G401 (cell line): ENCODE measurements around the gene SUGP1. TPM values are rescaled to one million over a fixed set of nuclear protein-coding genes. Genes with fewer than 3 reads are reported as not detected.
A peak's percentile ranks its signal among the peaks of the same experiment; 100 is the strongest.
"Not testable (repeated sequence)": the region's sequence is repeated elsewhere in the genome, so short reads cannot be mapped to it uniquely, and the experiment has no call there.

Experiments
- DNase-seq: peaks from one replicate; pipeline ENCODE4 v3.0.0-alpha.2; 2015; ENCODE audit warnings: low spot score
- in situ Hi-C: cut with HindIII; loops from 2 replicates; pipeline ENCODE4 v1.10.0; 2016; ENCODE audit warnings: low sequenced_read_pairs, mixed read lengths
- total RNA-seq: library from RNA; depleted of rRNA; stranded (reverse); fragments of >200 nt; shearing (Covaris generic); gene quantifications from 2 replicates; pipeline ENCODE4 v1.2.3, GENCODE V29; 2014; rRNA removed

The SUGP1 gene
- total RNA-seq, 1 experiment from 2014 or later, result 65.6 TPM

GRCh38 chr19:19256072-19256969 is 64.0 kb downstream of the SUGP1 start:
- in situ Hi-C loops, result loop anchor here (10.0 kb wide), 1 partner anchor 62 kb away; the partner anchor contains the start of genes BORCS8 and RFXANK

GRCh38 chr19:19253409-19253808 is 66.9 kb downstream of the SUGP1 start:
- DNase-seq, result not testable (repeated sequence)
- in situ Hi-C loops, result loop anchor here (10.0 kb wide), 1 partner anchor 59 kb away; the partner anchor contains the start of genes BORCS8 and RFXANK

More at GRCh38 chr19:19256072-19256969, 64.0 kb downstream of the SUGP1 start:
- no peak for DNase-seq

DNA sequence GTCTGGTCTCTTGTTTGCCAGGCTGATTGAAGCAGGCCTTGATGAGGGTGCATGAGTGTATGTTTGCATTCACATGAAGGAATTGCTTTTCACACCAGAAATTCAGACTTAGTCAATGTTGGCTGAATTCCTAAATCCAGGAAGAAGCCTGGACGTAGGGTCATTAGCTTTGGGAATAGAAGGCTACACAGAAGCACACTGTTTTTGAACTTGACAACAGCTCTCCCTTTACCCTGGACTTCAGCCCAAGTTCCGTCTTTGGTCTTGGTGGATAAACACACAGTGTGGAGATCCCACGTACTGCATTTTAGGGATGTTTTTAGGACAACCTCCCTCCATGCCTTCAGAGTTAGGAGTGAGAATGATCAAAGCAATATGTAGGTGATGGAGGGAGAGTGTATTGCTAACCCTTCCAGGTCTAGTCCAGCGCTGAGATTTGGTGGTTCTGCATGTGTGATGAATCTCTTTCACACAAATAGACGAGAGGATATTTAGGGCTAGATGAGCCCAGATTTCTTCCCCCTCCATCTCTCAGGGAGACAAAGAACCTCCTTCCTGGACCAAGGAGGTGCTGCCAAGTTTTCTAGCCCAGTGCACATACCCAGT is 70.0 kb downstream of the SUGP1 start:
- no peak for DNase-seq
- in situ Hi-C loops, result loop anchor here (10.0 kb wide), 1 partner anchor 55 kb away; the partner anchor contains the start of genes BORCS8 and RFXANK

- no peak for DNase-seq
- in situ Hi-C loops, result no loop called here
Observed at GRCh38 chr19:19240476-19240875, 79.8 kb downstream of the SUGP1 start.

DNA sequence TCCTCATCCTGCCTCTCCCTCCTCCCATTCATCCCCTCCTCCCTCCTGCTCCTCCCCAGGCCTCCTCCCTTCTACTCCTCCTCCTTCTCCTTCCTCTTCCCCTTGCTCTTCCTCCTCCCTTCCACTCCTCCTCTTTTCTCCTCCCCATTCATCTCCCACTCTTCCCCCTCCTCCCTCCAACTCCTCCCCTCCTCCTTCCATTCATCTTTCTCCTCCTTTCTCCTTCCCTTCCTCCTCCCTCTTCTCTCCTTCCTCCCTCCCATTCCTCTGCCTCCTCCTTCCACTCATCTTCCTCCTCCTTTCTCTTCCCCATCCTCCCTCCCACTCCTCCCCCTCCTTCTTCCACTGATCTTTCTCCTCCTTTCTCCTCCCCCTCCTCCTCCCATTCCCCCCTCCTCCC is 80.6 kb downstream of the SUGP1 start:
- no peak for DNase-seq
- in situ Hi-C loops, result no loop called here

GRCh38 chr19:19238126-19238894 is 82.0 kb downstream of the SUGP1 start:
- in situ Hi-C loops, result no loop called here
- no peak for DNase-seq

GRCh38 chr19:19236173-19236572 is 84.1 kb downstream of the SUGP1 start:
- no peak for DNase-seq
- in situ Hi-C loops, result no loop called here

GRCh38 chr19:19234220-19234816 is 86.0 kb downstream of the SUGP1 start:
- in situ Hi-C loops, result no loop called here
- no peak for DNase-seq

- peak; percentile 58 for DNase-seq
- in situ Hi-C loops, result no loop called here
Observed at GRCh38 chr19:19232261-19232721, 88.0 kb downstream of the SUGP1 start.

DNA sequence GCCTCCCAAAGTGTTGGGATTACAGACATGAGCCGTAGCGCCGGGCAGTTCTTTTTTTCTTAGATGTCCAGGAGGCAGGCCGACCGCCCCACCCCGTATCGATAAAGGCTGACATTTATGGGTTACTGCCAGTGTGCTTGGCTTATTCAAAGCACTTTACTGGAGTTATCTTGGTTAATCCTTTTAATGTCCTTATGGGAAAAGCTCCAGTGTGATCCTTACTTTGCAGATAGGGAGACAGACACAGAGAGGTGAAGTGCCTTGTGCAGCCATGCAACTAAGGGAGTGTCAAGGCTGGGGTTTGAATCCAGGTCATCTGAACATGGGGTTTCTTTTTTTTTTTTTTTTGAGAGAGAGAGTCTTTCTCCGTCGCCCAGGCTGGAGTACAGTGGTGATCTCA is 89.3 kb downstream of the SUGP1 start:
- in situ Hi-C loops, result no loop called here
- DNase-seq, result no peak

GRCh38 chr19:19229701-19230100 is 90.6 kb downstream of the SUGP1 start:
- no peak for DNase-seq
- in situ Hi-C loops, result no loop called here

GRCh38 chr19:19227217-19227616 is 93.1 kb downstream of the SUGP1 start:
- in situ Hi-C loops, result no loop called here
- no peak for DNase-seq

- DNase-seq, result no peak
- in situ Hi-C loops, result no loop called here
Observed at GRCh38 chr19:19226663-19227062, 93.6 kb downstream of the SUGP1 start.

- no peak for DNase-seq
- in situ Hi-C loops, result no loop called here
Observed at GRCh38 chr19:19226204-19226603, 94.1 kb downstream of the SUGP1 start.

Other genes starting within 250 kb of the SUGP1 start
- 58.0 and 60.2 TPM in 2 replicates for gene TMEM161A, start 182.0 kb downstream of the SUGP1 start, total RNA-seq
- gene MEF2B, start 150.2 kb downstream of the SUGP1 start, total RNA-seq, result 2.9 TPM in 1 of 2 replicates, not detected in the other
- gene BORCS8, start 128.4 kb downstream of the SUGP1 start, total RNA-seq, result 21.4 and 30.2 TPM in 2 replicates
- gene RFXANK, start 128.3 kb downstream of the SUGP1 start, total RNA-seq, result 131 and 162 TPM in 2 replicates
- gene NR2C2AP, start 117.1 kb downstream of the SUGP1 start, total RNA-seq, result 19.1 and 22.2 TPM in 2 replicates
- 0.37 TPM in 1 of 2 replicates, not detected in the other for gene NCAN, start 108.6 kb downstream of the SUGP1 start, total RNA-seq
- 2.2 TPM in 1 of 2 replicates, not detected in the other for gene TM6SF2, start 47.2 kb downstream of the SUGP1 start, total RNA-seq
- 18.2 and 25.5 TPM in 2 replicates for gene MAU2, start 320 bp upstream of the SUGP1 start, total RNA-seq
- gene GATAD2A, start 85.2 kb upstream of the SUGP1 start, total RNA-seq, result 47.2 and 80.3 TPM in 2 replicates
- gene TSSK6, start 195.0 kb upstream of the SUGP1 start, total RNA-seq, result 2.4 and 8.3 TPM in 2 replicates
- gene NDUFA13, start 195.7 kb upstream of the SUGP1 start, total RNA-seq, result 182 and 261 TPM in 2 replicates
- gene YJEFN3, start 208.4 kb upstream of the SUGP1 start, total RNA-seq, result 0.37 TPM in 2 replicates
- 0.12 and 0.37 TPM in 2 replicates for gene CILP2, start 217.8 kb upstream of the SUGP1 start, total RNA-seq